GM21619 (cell line): ENCODE data around the gene ARHGEF28.

Source experiments
- ATAC-seq: cut with Tn5 transposase; IDR thresholded peaks from one replicate; pipeline ENCODE4 v1.9.1; 2021; ENCODE audit not compliant: unreplicated experiment

ARHGEF28 gene

DNA sequence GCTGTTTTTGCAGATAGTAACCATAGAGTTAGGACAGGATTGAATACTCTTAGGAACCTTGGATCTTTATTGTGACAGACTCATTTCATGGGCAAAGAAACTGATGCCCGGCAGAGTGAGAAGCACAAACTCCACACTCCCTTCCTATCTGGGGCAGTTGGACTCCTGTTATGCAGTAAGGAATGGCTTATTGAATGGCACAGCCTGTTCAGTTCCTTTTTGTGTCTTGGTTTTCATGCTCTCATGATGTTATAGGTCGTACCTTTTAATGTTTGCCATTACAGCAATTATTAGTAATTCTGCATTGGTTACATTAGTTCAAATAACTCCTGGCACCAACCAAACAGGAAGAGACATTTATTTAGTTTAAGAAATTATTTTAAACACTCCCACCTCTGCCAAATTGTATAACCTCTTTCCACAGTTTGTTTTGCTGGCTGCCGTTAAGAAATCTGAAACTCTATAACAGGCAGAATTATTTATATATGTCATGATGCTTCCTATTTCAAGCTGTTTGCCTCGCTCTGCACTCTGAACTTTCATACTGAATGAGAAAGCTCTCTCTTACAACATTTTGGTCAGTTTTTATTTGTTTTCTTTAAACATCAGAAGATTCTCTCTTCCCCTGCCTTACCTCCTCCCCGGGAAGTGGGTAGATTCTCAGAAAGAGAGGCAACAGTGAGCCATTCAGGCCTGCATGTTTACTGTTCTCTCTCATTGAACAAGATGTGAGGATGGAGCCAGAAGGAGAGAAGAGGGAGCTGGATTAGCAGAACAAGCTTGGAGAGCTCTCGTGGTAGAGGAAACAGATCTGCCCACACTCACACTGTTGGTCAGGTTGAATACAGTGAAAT is 144.4 kb downstream of the ARHGEF28 start:
- ATAC-seq = no peak

DNA sequence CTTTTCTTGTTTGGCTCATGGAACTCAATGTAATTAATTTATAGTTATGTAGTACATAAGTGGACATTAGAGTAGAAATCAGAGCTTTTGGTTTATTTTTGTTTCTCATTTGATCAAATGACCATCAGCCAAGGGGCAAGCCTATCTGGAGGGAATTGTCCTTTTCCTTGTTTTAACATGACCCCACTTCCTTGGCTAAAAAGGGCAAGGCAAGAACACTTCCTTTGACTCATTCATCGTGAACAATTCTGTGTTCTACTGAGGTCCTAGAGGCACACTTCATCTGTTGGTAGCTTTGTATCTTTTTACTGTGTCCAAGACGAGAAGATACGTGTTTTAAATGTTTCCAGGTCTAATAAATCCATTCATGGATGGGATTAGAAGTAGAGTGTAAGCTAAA is 148.9 kb downstream of the ARHGEF28 start:
- ATAC-seq = no peak

DNA sequence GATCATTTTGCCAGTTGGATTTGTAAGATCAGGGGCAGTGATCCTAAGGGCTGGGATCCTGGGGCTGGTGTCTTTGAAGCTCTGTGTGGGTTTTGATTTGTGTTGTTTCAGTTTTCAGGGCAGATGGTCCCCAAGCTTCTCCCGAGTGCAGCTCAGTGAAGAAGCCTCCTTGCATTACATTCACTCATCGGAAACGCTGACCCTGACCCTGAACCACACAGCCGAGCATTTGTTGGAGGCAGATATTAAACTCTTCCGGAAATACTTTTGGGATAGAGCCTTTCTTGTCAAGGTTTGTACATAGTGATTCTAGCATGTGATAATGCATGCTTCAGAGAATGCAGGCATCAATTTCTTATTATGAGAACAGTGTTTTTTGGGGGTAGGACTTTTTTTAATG is 150.4 kb downstream of the ARHGEF28 start:
- ATAC-seq = no peak

DNA sequence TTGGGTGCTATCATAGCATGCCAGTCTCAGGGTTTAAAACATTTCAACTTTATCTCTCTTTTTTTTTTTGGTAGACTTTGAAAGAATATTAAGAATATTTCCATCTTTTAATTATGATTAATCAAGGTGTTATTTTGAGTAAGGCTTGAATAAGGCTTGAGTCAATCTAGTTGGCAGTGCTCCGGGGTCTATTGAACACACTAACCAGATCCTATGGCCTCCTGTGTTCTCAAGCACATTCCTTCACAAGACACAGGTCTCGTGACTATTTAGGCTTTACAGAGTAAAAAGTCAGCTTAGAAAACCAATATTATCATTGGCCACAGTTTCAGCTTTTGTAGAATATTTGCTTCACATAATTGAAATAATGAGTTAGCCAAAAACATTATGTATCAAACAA is 151.2 kb downstream of the ARHGEF28 start:
- no peak for ATAC-seq

DNA sequence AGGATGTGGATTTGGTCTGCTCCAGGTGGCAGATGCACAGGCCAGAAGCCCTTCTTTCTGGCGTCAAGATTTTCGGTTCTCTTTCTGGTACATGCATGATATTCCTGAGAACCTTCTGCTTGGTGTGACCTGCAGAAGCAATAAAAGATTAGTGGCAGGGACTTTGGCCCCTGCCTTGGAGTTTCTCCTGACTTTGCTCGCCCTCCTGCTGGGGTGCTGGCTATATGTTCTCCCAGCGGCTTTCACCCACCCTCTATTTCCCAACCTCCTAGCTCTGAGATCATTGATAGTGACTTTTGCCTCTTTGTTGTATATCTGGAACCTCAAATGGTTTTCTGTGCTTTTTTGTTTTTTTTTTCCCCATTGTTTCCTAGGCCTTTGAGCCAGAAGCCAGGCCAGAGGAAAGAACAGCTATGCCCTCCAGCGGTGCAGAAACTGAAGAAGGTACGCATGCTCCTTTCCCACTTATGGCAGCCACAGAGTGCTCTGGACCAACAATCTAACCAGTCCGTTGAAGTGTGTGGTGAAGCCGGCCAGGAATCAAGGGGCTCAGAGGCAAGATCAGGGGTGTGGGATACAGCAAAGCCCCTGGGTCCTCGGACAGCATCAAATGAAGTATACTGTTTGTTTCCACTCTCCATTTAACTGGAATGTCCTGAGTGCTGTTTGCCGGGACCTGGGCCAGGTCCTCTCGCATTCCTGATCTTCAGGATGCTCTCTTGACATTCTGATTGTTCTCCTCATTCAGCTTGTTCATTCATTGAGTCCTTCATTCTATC is 154.5 kb downstream of the ARHGEF28 start:
- no peak for ATAC-seq

DNA sequence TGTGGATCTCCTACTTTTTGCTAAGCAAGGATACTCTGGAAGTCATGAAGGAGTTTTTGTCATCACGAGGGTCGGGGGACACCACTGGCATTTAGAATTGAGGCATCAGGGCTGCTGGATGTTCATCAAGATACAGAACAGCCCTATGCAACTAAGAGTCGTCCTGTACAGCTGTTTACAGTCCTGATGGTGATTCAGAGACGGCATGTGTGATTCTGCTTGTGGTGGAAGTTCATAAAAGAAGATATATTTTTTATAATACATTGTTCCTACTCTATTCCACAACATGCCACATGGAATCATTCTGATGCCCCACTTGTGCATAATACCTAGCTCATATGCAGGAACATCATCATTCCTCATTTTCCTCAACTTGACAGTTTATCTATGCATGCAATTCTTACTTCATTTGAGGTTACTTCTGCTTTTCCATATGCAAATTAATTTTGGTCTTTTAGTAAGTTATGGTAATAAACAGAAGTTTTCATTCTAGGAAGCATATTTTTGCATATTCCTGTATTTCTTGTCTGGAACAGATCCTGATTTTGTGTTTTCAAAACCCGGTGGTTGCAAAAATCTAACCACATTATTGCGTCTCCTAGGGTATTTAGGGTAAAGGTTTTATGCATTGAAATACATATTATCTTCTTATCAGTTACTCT is 155.2 kb downstream of the ARHGEF28 start:
- no peak for ATAC-seq

DNA sequence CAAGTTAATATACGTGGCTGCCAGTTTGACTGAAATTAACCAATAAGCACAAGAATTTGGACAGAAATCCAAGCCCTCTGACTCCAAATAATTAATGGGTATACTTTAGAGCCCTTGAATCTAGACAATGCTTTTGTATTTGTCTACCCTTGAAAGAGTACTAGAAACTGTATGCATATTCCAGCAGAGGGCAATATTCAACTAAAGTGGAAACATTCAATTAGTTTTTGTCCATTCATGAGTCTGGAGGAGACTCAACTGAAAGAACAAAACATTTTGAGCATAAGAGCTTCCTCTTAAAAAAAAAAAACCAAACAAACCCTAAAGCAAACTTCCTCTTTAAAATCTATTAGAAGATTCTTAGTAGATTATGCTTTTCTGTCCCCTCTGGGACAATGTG is 157.8 kb downstream of the ARHGEF28 start:
- no peak for ATAC-seq

DNA sequence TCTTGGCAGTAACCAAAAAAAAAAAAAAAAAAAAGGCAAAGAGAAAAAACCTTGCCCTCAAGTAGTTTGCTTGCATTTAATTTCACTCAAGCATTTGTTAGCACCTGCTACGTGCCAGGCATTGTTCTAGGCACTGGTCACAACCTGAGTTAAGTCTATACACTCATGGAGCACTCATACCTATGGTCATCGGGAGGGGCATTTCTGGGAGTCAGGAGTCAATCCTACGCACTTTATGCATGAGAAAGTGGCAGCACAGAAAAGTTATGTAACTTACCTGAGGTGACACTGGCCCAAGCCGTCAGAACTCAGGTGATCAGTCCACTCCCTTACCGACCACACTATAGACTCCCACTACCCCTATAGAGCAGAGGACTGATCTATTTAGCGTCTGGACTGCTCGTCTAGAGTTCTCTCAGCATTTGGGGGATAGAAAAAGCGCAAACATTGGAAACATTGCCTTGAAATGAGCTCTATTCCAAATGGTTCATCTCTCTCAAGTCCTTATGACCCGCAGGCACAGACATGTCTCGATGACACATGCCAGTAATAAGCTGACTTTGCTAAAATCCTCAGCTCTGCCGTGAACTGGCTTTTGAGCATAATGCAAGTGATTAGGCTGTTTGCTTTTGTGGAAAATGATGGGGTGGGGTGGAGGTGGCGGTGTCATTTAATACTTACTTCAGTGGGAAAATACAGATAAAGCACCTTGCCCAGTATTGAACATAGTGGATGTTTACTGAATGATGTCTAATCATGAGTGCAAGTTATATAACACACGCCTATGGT is 160.2 kb downstream of the ARHGEF28 start:
- no peak for ATAC-seq

DNA sequence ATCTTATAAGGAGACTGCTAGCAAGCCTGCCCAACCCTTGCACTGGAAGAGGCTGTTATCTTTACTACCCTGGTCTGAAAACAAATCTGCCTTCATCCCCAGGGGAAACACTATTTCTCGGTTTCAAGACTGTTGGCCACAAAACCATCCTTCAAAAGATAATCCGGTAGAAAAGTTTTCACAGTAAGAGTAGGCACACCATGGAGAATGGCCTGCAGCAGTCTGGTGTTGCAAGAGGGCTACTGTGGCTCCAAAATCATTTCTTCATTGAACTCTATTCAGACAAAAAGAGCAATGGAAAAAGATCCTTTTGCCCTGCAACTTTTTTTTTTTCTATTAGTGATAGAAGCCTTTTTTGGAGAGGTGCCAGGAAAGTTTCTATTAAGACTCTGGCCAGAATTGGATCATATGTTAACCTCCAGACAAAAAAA is 163.9 kb downstream of the ARHGEF28 start:
- no peak for ATAC-seq

DNA sequence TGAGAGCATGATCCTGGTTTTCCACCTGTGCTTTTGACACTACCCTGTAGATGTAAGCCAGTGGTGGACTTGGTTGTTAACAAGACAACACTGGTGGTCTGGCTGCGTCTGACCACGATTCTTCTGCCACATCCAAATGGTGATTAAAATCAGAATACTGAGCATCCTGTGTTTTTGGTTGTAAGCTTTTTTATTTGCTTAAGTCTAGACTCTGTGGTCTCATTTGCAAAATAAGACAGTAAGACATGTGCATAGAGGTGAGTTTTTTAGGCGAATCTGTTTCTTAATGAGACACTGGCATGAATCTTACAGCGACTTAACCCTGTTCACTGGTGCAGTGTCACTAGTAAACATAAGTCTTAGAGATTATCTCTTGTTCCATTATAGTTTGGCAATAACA is 165.4 kb downstream of the ARHGEF28 start:
- no peak for ATAC-seq

DNA sequence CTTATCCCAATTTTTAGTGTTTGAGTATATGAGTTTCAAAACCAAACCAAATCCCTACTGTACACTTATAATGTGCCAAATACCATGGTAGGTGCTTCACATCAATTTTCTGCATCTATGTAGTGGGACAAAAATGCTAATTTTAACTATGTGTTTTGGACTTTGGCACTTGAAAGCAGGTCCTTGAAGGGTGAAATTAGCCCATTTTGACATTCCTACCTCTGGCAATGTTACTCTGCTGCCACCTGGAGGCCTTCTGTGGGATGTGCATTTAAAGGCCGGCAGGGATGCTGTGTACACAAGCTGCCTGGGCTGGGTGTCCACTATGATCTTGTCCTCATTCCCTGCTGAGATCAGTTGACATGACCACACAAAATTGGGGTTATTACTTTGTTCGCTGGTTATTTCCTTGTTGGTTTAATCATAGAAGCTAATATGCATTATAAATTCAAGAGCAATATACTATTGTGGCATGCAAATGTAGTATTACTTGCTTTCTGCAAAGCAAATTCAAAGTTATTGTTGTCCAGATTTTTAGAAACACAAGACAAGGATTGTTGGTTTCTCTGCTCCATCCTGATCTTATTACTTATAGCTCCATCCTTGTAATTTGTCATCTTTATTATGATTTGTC is 166.8 kb downstream of the ARHGEF28 start:
- peak; percentile 61 for ATAC-seq

DNA sequence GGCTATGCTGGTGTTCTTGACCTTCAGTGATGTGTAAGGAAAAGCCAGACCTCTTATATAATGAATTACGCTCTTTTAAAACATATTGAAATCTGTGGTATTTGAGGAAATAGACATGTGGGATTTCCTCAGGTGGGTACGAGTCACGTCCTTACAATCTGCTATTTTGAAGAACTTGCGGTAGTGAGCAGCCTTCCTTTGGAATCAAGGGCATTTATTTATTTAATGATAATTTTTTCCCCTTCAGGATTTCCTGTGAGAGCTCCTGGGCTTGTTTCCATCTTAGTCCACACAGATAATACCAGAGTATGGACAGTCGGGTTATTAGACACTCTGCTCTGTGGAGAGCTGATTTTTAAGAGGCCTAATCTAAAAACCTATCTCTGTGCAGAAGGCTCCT is 167.9 kb downstream of the ARHGEF28 start:
- no peak for ATAC-seq

DNA sequence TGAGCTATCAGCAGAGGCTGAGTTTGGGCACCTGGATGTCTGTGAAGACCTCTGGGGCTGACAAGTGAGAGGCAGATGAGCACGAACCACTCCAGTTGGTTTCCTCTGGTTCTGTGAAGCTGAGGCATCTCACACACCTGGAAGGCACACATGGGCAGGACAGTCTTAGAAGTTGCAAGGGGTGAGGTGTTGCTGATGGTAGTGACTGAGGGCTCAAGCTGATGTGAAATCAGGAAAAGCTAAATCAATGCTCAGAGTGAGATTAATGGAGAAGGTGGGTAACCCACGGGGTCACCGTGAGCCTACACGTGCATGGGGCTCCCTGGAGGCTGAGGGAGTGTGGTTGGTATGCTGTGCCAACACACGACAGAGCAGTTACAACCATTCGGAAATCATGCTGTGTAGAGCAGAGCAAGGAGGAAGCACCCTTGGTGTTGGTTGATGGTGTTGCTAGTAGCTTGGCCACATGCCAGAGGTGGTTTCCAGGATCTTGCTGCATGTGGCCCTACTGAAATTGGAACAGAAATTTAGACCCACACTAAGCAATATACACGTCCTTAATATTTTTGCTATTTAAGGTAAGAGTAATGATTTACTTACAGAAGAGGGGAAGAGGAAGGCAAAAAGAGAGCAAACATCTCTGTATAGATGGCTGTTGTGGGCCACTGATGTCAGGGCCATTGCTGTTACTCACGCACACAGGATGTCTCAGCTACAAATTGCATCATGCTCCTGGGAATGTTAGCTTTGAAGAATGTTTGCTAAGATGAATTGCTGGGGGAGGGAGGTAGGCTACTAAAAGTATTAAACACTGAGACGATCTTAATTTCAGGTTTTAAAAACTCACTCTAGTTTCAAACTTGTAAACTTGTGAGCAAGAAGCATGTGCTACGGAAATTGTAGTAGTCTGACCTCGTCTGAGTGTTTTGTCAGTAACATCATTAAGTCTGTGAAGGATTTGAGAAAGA is 170.5 kb downstream of the ARHGEF28 start:
- ATAC-seq = peak; percentile 65

DNA sequence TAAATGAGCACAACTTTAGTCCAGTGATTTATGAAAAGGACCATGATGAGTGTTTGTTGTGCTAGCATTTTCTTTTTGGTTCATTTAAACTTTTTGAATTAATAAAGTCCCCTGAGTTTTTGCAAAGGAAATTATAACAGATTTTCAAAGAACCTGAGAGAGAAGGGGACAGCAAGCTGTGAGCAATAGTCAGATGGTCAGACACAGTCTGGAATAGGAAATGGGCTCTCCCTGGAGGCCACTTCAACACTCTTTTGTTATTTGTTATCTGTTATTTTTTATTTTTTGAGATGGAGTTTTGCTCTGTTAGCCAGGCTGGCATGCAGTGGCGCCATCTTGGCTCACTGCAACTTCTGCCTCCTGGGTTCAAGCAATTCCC is 171.1 kb downstream of the ARHGEF28 start:
- no peak for ATAC-seq

DNA sequence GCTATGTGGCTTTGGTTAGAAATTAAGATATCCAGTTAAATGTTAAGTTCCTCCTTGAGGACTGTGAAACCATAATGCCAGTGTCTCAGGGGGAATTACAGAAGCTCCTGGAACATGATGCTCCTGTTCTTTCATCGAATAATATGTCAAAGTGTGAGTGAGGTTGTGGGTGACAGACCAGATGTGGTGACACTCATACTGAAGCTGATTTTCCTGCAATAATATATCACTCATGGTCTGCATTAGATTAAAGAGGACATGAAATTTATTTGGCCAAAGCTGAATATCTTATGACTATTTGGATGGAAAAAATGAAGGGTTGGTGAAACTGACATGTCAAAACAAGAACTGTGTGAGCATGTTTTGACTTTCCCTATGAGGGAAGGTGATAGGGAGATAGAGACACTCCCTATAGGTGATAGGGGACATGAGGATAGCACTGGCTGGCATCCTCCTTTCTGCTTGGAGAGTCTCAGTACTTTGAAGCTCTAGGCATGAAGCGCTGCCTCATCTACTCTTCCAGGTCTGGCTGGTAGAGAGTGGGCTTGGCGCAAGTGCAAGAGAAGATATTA is 173.5 kb downstream of the ARHGEF28 start:
- no peak for ATAC-seq

DNA sequence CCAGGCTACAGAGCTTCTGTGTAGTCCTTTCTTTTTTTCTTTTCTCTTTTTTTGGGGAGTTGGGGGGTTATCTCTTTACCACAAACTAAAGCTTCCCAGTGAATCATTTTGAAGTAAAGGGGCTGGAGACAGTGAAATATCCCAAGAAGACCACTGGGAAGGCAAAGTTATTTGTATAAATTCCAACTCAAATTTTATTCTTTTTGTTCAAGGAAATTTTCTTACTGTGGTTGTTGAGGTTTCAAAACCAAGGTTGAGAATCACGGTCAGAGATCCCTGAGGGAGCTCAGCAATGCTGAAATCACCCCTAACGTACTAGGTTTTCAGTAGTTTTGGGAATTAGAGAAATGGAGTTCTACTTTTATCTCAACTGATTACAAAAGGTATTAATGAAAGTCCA is 175.7 kb downstream of the ARHGEF28 start:
- ATAC-seq = no peak

DNA sequence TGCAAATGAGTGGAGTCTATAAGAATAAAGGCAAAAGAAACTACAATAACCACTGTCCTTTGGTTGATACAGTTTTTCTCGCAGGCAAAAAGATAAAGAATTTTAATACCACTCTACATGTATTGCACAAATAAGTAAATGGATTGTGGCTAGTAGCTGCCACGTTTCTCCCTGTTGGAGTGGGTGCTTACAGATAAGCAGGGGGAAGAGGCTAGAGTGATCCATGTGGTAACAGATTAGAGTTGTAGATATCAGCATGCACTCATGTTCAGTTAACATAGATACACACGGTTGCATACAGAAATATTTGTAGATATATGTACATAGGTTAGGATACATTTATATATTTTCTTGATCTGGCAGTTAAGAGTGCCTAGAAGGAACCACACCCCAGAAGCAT is 179.5 kb downstream of the ARHGEF28 start:
- no peak for ATAC-seq

DNA sequence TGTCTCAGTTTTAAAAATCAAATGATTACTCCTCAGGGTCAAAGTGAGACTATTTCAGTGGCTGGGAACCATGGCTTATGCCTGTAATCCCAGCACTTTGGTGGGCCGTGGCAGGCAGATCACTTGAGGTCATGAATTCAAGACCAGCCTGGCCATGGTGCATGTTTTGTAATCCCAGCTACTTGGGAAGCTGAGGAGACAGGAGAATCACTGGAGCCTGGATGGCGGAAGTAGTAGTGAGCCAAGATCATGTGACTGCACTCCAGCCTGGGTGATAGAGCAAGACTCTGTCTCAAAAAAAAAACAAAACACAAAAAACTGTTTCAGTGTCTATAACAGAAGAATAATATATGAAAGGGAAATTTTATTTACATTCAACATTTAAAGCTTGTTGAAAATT is 182.9 kb downstream of the ARHGEF28 start:
- ATAC-seq = no peak

DNA sequence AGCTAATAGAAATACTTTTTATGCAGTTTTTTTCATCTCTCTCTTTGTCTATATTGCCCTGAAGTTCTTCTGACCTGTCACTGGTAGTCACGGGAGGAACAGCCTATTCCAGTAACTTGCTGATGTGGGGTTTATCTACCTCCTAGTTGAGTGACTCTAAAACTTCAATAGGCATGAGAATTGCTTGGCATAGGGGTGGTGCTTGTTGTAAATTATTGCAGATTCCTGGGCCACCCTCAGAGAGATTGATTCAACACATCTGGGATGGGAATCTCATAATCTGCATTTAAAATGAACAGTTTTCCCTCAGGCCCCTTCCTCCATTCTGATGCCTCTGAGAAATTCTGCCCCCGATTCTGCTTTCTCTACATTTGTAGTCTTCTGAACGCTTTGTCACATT is 184.4 kb downstream of the ARHGEF28 start:
- no peak for ATAC-seq
